H9 (cell line): Measurements from ENCODE around the gene ANKDD1B. TPM values are rescaled to one million over a fixed set of nuclear protein-coding genes. Genes with fewer than 3 reads are reported as not detected.

ENCODE experiments used
- DNase-seq: peaks from one replicate; pipeline ENCODE4 v3.0.0-alpha.2; 2017
- H2AFZ ChIP-seq: one replicate; pipeline ENCODE4 v1.6.1; 2013; ENCODE audit warnings: mild to moderate bottlenecking, low read length, control low read depth, moderate library complexity
- H2AK5ac ChIP-seq: 2 replicates; pipeline ENCODE4 v1.6.1; 2013; ENCODE audit warnings: low read length, control low read depth, mixed read lengths; ENCODE audit not compliant: insufficient read length
- H2BK120ac ChIP-seq: one replicate; pipeline ENCODE4 v1.6.1; 2013; ENCODE audit warnings: low read depth, mild to moderate bottlenecking, low read length, control low read depth, inconsistent platforms; ENCODE audit not compliant: poor library complexity, severe bottlenecking
- H2BK12ac ChIP-seq: 2 replicates; pipeline ENCODE4 v1.6.1; 2013; ENCODE audit warnings: low read length, control low read depth, mixed read lengths, low read depth; ENCODE audit not compliant: insufficient read length
- H2BK15ac ChIP-seq: 2 replicates; pipeline ENCODE4 v1.6.1; 2013; ENCODE audit warnings: low read depth, low read length, control low read depth
- H2BK20ac ChIP-seq: one replicate; pipeline ENCODE4 v1.6.1; 2013; ENCODE audit warnings: low read depth, mild to moderate bottlenecking, low read length, control low read depth, inconsistent platforms; ENCODE audit not compliant: poor library complexity, severe bottlenecking
- H2BK5ac ChIP-seq: 2 replicates; pipeline ENCODE4 v1.6.1; 2013; ENCODE audit warnings: low read length, control low read depth, mixed read lengths; ENCODE audit not compliant: insufficient read length
- H3K14ac ChIP-seq: 2 replicates; pipeline ENCODE4 v1.6.1; 2013; ENCODE audit warnings: low read length, control low read depth; ENCODE audit not compliant: insufficient read depth
- H3K18ac ChIP-seq: 2 replicates; pipeline ENCODE4 v1.6.1; 2013; ENCODE audit warnings: low read depth, mild to moderate bottlenecking, mixed read lengths, low read length, control low read depth; ENCODE audit not compliant: insufficient read length
- H3K23ac ChIP-seq: 2 replicates; pipeline ENCODE4 v1.6.1; 2013; ENCODE audit warnings: low read length, control low read depth, mixed read lengths, low read depth; ENCODE audit not compliant: insufficient read length
- H3K23me2 ChIP-seq: 2 replicates; pipeline ENCODE4 v1.6.1; 2013; ENCODE audit warnings: low read depth, mild to moderate bottlenecking, mixed read lengths, low read length, control low read depth; ENCODE audit not compliant: insufficient read length, poor library complexity, severe bottlenecking
- H3K27ac ChIP-seq: 2 replicates; pipeline ENCODE4 v1.5.1; 2013; ENCODE audit warnings: low read length, control low read depth, mixed read lengths, low read depth; ENCODE audit not compliant: insufficient read length
- H3K27me3 ChIP-seq: 2 replicates; pipeline ENCODE4 v1.6.1; 2013; ENCODE audit warnings: low read length, control low read depth, inconsistent platforms; ENCODE audit not compliant: insufficient read depth
- H3K4ac ChIP-seq: 2 replicates; pipeline ENCODE4 v1.6.1; 2013; ENCODE audit warnings: low read depth, mild to moderate bottlenecking, control low read depth, inconsistent platforms, low read length, moderate library complexity
- H3K4me1 ChIP-seq: 2 replicates; pipeline ENCODE4 v1.6.1; 2013; ENCODE audit warnings: low read length, control low read depth, inconsistent platforms; ENCODE audit not compliant: insufficient read depth
- H3K4me2 ChIP-seq: 2 replicates; pipeline ENCODE4 v1.6.1; 2013; ENCODE audit warnings: low read length, control low read depth, mixed read lengths; ENCODE audit not compliant: insufficient read length, insufficient read depth
- H3K56ac ChIP-seq: 2 replicates; pipeline ENCODE4 v1.6.1; 2013; ENCODE audit warnings: low read depth, mild to moderate bottlenecking, mixed read lengths, low read length, control low read depth; ENCODE audit not compliant: insufficient read length
- H3K79me1 ChIP-seq: 2 replicates; pipeline ENCODE4 v1.6.1; 2013; ENCODE audit warnings: low read depth, mild to moderate bottlenecking, moderate library complexity, low read length, control low read depth, inconsistent platforms; ENCODE audit not compliant: insufficient read depth, poor library complexity, severe bottlenecking
- H3K79me2 ChIP-seq: 2 replicates; pipeline ENCODE4 v1.6.1; 2013; ENCODE audit warnings: low read length, control low read depth, inconsistent platforms; ENCODE audit not compliant: insufficient read depth
- H3K9ac ChIP-seq: 2 replicates; pipeline ENCODE4 v1.6.1; 2013; ENCODE audit warnings: low read length, control low read depth, mixed read lengths; ENCODE audit not compliant: insufficient read length; ENCODE audit errors: extremely low read depth
- H3K9me3 ChIP-seq: one replicate; pipeline ENCODE4 v1.6.1; 2013; ENCODE audit warnings: low read depth, low read length, inconsistent platforms; ENCODE audit not compliant: control insufficient read depth
- H3T11ph ChIP-seq: one replicate; pipeline ENCODE4 v1.6.1; 2013; ENCODE audit warnings: mild to moderate bottlenecking, low read length, control low read depth, inconsistent platforms
- H4K20me1 ChIP-seq: one replicate; pipeline ENCODE4 v1.6.1; 2013; ENCODE audit not compliant: control insufficient read depth, insufficient read length, insufficient read depth
- H4K5ac ChIP-seq: 2 replicates; pipeline ENCODE4 v1.6.1; 2013; ENCODE audit warnings: low read depth, mild to moderate bottlenecking, mixed read lengths, low read length, control low read depth; ENCODE audit not compliant: insufficient read length
- H4K8ac ChIP-seq: replicated peaks from 2 replicates; pipeline ENCODE4 v1.6.1; 2013; ENCODE audit warnings: low read length, control low read depth, mixed read lengths, low read depth; ENCODE audit not compliant: insufficient read length
- H4K91ac ChIP-seq: 2 replicates; pipeline ENCODE4 v1.6.1; 2013; ENCODE audit warnings: low read depth, mild to moderate bottlenecking, moderate library complexity, mixed read lengths, low read length, control low read depth; ENCODE audit not compliant: insufficient read length
- H3K27ac Mint-ChIP-seq, 3 experiments: 2 replicates in 2 of 3; 3 replicates in 1 of 3; pipeline ENCODE4 v1.8.0; 2020 to 2021; ENCODE audit warnings: mixed read lengths in 3 of 3, mild to moderate bottlenecking in 1 of 3, moderate library complexity in 1 of 3
- H3K27me3 Mint-ChIP-seq: 2 replicates; pipeline ENCODE4 v1.8.0; 2021; ENCODE audit warnings: low read depth, mild to moderate bottlenecking, moderate library complexity, mixed read lengths
- H3K36me3 Mint-ChIP-seq, 3 experiments: 2 replicates in 2 of 3; 3 replicates in 1 of 3; pipeline ENCODE4 v1.8.0; 2020 to 2021; ENCODE audit warnings: low read depth in 3 of 3, mixed read lengths in 3 of 3; ENCODE audit not compliant: insufficient read depth in 1 of 3
- H3K4me1 Mint-ChIP-seq, 2 experiments: 2 replicates each; pipeline ENCODE4 v1.8.0; 2020; ENCODE audit warnings: mixed read lengths in 2 of 2
- H3K4me3 Mint-ChIP-seq, 2 experiments: 2 replicates in 1 of 2; 3 replicates in 1 of 2; pipeline ENCODE4 v1.8.0; 2020 to 2021; ENCODE audit warnings: mild to moderate bottlenecking in 2 of 2, mixed read lengths in 2 of 2, moderate library complexity in 1 of 2
- H3K9me3 Mint-ChIP-seq, 2 experiments: 2 replicates in 1 of 2; 3 replicates in 1 of 2; pipeline ENCODE4 v1.8.0; 2020; ENCODE audit warnings: mild to moderate bottlenecking in 2 of 2, mixed read lengths in 2 of 2, moderate library complexity in 1 of 2
- WGBS: extraction: QIAGEN DNeasy Blood & Tissue Kit; methylation state at CpG from one replicate; pipeline ENCODE4 v1.1.7; 2013; ENCODE audit warnings: missing lambda C conversion rate, low lambda C conversion rate, mixed read lengths; ENCODE audit not compliant: insufficient read length; ENCODE audit errors: extremely low coverage; 5-methylcytosine and 5-hydroxymethylcytosine counted together
- total RNA-seq: library from RNA; stranded (reverse); gene quantifications from 2 replicates; pipeline ENCODE4 v1.2.1, GENCODE V29; 2021
- TF ChIP-seq, protein P1 (sequence below): fragments of 200-600 bp; sonication (generic); conservative IDR thresholded peaks from 3 replicates; pipeline ENCODE4 v1.8.0; 2021; ENCODE audit warnings: antibody characterized with exemption, mild to moderate bottlenecking

Gene ANKDD1B
- total RNA-seq, 1 experiment from 2014 or later, result 0.33 TPM

DNA sequence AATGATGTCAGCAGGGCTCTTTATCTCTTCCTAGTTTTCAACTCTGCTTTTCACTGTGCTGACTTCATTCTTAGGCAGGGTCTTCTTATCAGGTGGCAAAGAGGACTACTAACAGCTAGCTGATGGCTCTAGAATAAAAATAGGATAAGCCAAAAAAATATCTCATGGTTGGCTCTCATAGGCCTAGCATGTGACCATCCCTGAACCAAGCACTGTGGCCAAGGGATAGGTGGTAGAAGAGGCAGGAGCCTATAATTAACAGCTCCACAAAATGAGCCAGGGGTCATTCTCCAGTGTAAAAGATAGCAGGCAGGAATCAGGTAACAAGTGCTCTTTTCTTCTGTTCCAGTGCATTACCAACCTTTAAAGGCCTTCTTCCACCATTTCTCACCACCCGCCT, 21.1 kb downstream of the ANKDD1B start:
- no peak overlapping the region for H3K18ac ChIP-seq
- Mint-ChIP-seq H3K4me3 (no peak overlapping the region), H3K9me3 (no peaks in the 10 kb centered on the region; a peak in 1 of 5 replicates), H3K27me3 (no peaks in the 10 kb centered on the region), H3K4me1 (peaks cover 5% of the 10 kb centered on the region in 2 experiments; a peak in 3 of 4 replicates), H3K36me3 (no peaks in the 10 kb centered on the region; a peak in 1 of 7 replicates), H3K27ac (no peak overlapping the region)
- no peaks in the 10 kb centered on the region for H3K79me1 ChIP-seq
- H3T11ph ChIP-seq, result no peak overlapping the region
- no peak overlapping the region for H3K23ac ChIP-seq
- no peaks in the 10 kb centered on the region for H3K4me1 ChIP-seq
- peaks cover 2% of the 10 kb centered on the region; the same call in 1 of the 2 replicates for H3K27me3 ChIP-seq
- no peak overlapping the region for H2BK120ac ChIP-seq
- H2BK5ac ChIP-seq, result no peak overlapping the region
- WGBS, result no CpG with 5 or more reads among the region's 1 CpG
- no peak overlapping the region for H3K14ac ChIP-seq
- no peak overlapping the region for H3K9ac ChIP-seq
- H3K56ac ChIP-seq, result no peak overlapping the region
- H3K4me2 ChIP-seq, result no peak overlapping the region
- H3K4ac ChIP-seq, result no peak overlapping the region
- H4K20me1 ChIP-seq, result no peaks in the 10 kb centered on the region
- no peak overlapping the region for H4K5ac ChIP-seq
- no peak overlapping the region for H4K8ac ChIP-seq
- no peak overlapping the region for H2AK5ac ChIP-seq
- no peaks in the 10 kb centered on the region for H3K79me2 ChIP-seq
- H3K27ac ChIP-seq, result no peak overlapping the region
- H2BK12ac ChIP-seq, result no peak overlapping the region
- H3K23me2 ChIP-seq, result no peaks in the 10 kb centered on the region
- no peak for DNase-seq
- H2BK20ac ChIP-seq, result no peak overlapping the region
- TF ChIP-seq, protein P1, sequence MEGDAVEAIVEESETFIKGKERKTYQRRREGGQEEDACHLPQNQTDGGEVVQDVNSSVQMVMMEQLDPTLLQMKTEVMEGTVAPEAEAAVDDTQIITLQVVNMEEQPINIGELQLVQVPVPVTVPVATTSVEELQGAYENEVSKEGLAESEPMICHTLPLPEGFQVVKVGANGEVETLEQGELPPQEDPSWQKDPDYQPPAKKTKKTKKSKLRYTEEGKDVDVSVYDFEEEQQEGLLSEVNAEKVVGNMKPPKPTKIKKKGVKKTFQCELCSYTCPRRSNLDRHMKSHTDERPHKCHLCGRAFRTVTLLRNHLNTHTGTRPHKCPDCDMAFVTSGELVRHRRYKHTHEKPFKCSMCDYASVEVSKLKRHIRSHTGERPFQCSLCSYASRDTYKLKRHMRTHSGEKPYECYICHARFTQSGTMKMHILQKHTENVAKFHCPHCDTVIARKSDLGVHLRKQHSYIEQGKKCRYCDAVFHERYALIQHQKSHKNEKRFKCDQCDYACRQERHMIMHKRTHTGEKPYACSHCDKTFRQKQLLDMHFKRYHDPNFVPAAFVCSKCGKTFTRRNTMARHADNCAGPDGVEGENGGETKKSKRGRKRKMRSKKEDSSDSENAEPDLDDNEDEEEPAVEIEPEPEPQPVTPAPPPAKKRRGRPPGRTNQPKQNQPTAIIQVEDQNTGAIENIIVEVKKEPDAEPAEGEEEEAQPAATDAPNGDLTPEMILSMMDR, result no peak
- H2AFZ ChIP-seq, result no peak overlapping the region
- no peak overlapping the region for H4K91ac ChIP-seq
- H2BK15ac ChIP-seq, result no peak overlapping the region
- H3K9me3 ChIP-seq, result no peaks in the 10 kb centered on the region
